ENCODE results near the gene RNF212B.
A peak's percentile ranks its signal among the peaks of the same experiment; 100 is the strongest.

RNF212B gene

DNA sequence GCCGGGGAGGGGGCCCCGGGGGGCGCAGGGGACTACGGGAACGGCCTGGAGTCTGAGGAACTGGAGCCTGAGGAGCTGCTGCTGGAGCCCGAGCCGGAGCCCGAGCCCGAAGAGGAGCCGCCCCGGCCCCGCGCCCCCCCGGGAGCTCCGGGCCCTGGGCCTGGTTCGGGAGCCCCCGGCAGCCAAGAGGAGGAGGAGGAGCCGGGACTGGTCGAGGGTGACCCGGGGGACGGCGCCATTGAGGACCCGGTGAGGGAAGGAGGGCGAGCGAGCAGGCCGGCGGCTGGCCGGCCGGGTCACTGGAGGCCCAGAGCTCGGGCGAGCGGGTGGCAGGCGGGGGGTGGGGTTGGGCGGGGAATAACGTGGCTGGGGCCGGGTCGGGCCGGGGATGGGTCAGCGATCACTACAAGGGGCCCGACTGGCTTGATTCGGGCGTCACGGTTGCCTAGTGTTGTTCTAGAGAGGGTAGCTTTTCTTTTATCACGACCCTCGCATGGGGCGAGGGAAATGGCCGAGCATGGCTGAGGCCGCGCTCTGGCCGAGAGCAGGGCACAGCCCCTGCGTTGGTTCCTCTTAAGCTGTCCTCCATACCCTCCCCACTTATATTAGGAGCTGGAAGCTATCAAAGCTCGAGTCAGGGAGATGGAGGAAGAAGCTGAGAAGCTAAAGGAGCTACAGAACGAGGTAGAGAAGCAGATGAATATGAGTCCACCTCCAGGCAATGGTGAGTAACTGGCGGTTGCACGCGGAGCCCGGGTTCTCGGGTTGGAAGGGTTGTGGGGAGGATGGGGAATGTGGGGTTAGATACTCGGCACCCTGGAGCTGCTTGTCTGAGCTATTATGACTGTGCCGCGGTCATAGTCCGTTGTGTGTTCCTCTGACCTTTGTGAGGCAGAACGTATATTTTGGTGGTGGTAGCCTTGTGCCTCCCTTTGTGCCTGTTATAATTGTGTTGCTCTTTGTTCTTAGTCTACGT lies 84.1 kb downstream of the RNF212B start:
- peak; percentile 36 for DNase-seq (ENCODE audit: low read depth)
